Parathyroid adenoma (tissue), 2 donors: Measurements from ENCODE around the gene IFIT5.

Experiments
- H2AFZ ChIP-seq: fragments of 300-600 bp; sonication (generic); one replicate; pipeline ENCODE4 v1.7.0; 2017; ENCODE audit warnings: antibody characterized with exemption, mild to moderate bottlenecking
- H3K27ac ChIP-seq: fragments of 300-600 bp; sonication (generic); one replicate; pipeline ENCODE4 v1.7.0; 2017
- H3K27me3 ChIP-seq: fragments of 300-600 bp; sonication (generic); one replicate; pipeline ENCODE4 v1.7.0; 2017; ENCODE audit warnings: low read length; ENCODE audit not compliant: control insufficient read depth, insufficient read depth
- H3K36me3 ChIP-seq: fragments of 300-600 bp; sonication (generic); one replicate; pipeline ENCODE4 v1.7.0; 2017; ENCODE audit warnings: low read length; ENCODE audit not compliant: control insufficient read depth, insufficient read depth
- H3K4me1 ChIP-seq: fragments of 300-600 bp; sonication (generic); one replicate; pipeline ENCODE4 v1.7.0; 2017; ENCODE audit warnings: control low read depth
- H3K4me2 ChIP-seq: fragments of 300-600 bp; sonication (generic); one replicate; pipeline ENCODE4 v1.7.0; 2017; ENCODE audit warnings: low read length
- H3K4me3 ChIP-seq: fragments of 300-600 bp; sonication (generic); one replicate; pipeline ENCODE4 v1.7.0; 2017; ENCODE audit warnings: low read depth, low read length
- H3K79me2 ChIP-seq: fragments of 300-600 bp; sonication (generic); one replicate; pipeline ENCODE4 v1.7.0; 2017; ENCODE audit warnings: control low read depth
- H3K9ac ChIP-seq: fragments of 300-600 bp; sonication (generic); one replicate; pipeline ENCODE4 v1.7.0; 2017; ENCODE audit warnings: mild to moderate bottlenecking
- H3K9me3 ChIP-seq: fragments of 300-600 bp; sonication (generic); one replicate; pipeline ENCODE4 v1.7.0; 2017; ENCODE audit warnings: low read length; ENCODE audit not compliant: control insufficient read depth
- TF ChIP-seq, protein P1 (sequence below): fragments of 300-600 bp; sonication (generic); IDR thresholded peaks from one replicate; pipeline ENCODE4 v1.7.0; 2017; ENCODE audit warnings: antibody characterized with exemption, mild to moderate bottlenecking
- donor health status: primary hyperparathyroidism.

The IFIT5 gene, protein sequence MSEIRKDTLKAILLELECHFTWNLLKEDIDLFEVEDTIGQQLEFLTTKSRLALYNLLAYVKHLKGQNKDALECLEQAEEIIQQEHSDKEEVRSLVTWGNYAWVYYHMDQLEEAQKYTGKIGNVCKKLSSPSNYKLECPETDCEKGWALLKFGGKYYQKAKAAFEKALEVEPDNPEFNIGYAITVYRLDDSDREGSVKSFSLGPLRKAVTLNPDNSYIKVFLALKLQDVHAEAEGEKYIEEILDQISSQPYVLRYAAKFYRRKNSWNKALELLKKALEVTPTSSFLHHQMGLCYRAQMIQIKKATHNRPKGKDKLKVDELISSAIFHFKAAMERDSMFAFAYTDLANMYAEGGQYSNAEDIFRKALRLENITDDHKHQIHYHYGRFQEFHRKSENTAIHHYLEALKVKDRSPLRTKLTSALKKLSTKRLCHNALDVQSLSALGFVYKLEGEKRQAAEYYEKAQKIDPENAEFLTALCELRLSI

DNA sequence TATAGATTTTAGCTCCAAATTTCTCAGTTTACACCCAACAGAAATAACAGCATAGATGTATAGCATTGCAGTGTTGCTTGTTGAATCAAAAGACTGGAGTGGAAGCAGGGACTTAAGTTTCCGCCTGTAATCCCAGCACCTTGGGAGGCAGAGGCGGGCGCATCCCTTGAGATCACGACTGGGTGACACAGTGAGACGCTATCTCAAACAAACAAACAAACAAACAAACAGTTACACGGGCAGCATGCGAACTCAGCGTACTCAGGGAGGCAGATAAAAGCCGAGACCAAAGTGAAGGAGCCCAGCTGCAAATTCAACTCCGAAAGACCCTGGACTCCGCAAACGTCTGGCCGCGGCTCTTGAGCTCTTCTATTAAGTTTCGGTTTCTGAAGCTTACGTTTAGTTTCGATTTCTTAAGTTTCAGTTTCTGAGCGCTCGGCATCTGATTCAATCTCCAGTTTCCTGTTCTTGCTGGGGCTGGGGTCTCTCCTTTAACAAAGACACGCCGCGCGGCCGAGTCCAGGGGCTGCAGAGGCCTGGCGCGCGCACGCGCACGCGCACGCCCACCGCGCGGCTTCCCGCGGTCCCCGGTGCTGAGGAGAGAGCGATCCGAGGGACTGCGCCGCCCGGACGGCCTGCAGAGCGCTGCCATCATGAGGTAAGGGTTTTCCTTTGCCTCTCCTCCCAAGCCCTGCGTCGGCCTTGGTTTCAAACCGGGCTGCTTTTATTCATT, at the start of gene IFIT5:
TSS of gene IFIT5 (plus strand) at position 423 of the 733 bp plus-strand sequence. CDS start at position 654, 231 bp downstream.
- H3K4me3 ChIP-seq: peak within 1 kb of the TSS; percentile 75
- no peaks in the 10 kb centered on the region for H3K27me3 ChIP-seq
- no peaks in the 10 kb centered on the region for H3K36me3 ChIP-seq
- peak within 1 kb of the TSS; percentile 85 for H3K27ac ChIP-seq
- no peaks in the 10 kb centered on the region for H3K9me3 ChIP-seq
- peak within 1 kb of the TSS; percentile 94 for H3K4me2 ChIP-seq
- peaks cover 4% of the 10 kb centered on the region for H3K4me1 ChIP-seq
- TF ChIP-seq, protein P1, sequence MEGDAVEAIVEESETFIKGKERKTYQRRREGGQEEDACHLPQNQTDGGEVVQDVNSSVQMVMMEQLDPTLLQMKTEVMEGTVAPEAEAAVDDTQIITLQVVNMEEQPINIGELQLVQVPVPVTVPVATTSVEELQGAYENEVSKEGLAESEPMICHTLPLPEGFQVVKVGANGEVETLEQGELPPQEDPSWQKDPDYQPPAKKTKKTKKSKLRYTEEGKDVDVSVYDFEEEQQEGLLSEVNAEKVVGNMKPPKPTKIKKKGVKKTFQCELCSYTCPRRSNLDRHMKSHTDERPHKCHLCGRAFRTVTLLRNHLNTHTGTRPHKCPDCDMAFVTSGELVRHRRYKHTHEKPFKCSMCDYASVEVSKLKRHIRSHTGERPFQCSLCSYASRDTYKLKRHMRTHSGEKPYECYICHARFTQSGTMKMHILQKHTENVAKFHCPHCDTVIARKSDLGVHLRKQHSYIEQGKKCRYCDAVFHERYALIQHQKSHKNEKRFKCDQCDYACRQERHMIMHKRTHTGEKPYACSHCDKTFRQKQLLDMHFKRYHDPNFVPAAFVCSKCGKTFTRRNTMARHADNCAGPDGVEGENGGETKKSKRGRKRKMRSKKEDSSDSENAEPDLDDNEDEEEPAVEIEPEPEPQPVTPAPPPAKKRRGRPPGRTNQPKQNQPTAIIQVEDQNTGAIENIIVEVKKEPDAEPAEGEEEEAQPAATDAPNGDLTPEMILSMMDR: no peak
- peak within 1 kb of the TSS; percentile 73 for H3K9ac ChIP-seq
- peak within 1 kb of the TSS; percentile 94 for H2AFZ ChIP-seq
- peaks cover 16% of the 10 kb centered on the region for H3K79me2 ChIP-seq

DNA sequence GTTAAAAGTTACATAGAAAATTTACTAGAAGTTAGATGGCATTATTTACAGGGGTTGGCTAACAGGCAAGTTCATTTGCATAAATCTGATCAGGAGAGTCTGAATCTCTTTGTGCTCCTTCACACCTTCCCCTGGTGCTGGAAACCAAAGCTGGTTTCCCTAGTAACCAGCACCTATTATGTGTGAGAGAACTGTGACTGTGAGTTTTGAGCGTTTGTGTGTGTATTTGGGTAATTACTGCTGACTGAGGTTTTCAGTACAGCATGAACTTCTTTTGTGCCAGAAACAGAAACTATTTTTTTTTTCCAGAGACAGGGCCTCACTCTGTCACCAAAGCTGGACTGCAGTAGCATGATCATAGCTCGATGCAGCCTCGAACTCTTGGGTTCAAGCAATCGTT, 46.8 kb upstream of the IFIT5 start:
- peaks cover 10% of the 10 kb centered on the region for H3K4me1 ChIP-seq
- no peaks in the 10 kb centered on the region for H3K79me2 ChIP-seq
- peak overlapping the region; percentile 25 for H3K27ac ChIP-seq
- H3K9ac ChIP-seq: no peak overlapping the region
- peak overlapping the region; percentile 21 for H3K4me2 ChIP-seq
- H3K9me3 ChIP-seq: no peaks in the 10 kb centered on the region
- H3K27me3 ChIP-seq: no peaks in the 10 kb centered on the region
- H3K4me3 ChIP-seq: no peak overlapping the region
- H3K36me3 ChIP-seq: no peaks in the 10 kb centered on the region
- peak overlapping the region; percentile 29 for H2AFZ ChIP-seq
- TF ChIP-seq, protein P1: no peak

DNA sequence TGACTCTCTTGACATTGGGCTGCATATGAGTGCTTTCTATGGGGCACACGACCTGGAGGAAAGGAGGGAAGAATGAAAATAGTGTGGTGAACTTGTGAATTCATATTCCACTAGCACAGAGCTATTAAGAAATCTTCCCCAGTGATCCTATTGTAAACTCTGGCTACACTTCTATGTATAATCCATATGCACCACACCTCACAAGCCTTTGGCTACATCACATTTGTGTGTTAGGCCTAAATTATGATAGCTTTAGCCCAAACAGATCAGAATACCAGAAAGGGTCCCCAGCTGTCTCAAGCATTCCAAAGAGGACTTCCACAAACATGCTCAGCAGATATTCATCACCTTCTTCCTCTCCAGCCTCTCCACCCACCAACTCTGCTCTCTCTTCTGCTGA, 46.2 kb upstream of the IFIT5 start:
- TF ChIP-seq, protein P1: no peak
- Histone ChIP-seq H3K9ac (no peak overlapping the region), H3K79me2 (no peaks in the 10 kb centered on the region), H3K4me1 (peaks cover 10% of the 10 kb centered on the region), H3K4me2 (no peak overlapping the region), H3K27me3 (no peaks in the 10 kb centered on the region), H3K27ac (peak overlapping the region; percentile 25), H3K4me3 (no peak overlapping the region), H2AFZ (peak overlapping the region; percentile 29), H3K9me3 (no peaks in the 10 kb centered on the region), H3K36me3 (no peaks in the 10 kb centered on the region)

DNA sequence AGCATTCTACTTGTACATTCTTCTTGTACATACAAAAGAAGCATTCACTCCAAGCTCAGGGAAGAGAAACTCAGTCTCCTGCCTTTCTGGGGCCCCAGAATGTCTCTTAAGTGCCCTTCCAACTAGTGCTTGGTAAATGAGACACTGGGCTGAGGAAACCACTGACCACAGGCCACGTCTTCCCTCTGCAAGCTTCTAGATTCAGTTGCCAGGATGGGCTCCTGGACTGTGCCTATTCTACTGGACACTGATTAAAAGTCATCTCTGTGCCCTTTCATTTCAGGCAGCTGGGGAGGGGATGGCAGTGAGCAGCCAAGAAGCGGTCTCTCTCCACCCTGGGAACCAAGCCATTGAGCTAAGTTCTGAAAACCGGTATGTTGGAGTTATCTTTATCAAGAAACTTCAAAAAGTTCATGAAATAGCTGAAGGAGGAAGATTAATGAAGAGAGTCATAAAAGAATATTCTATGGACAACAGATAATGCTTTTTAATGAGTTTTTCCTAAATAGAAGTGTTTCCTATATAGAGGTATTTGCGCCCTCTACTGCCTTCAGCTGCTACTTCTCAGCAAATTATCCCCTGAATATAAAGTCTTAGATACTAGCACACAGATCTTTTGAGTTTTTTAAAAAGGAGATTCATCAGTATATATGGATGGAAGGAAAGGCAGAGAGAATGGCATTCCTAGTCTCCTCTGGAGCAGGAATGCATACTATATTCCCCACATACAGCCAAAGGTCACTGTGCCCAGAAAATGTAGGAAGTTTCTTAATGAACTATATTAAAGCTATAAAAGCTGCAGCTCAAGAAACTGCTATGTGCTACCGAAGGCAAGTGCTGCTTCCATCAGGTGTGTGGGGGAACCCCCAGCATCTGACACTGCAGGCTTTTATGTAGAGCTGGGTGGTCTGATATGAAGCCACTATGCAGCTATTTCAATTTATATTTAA, 44.9 kb upstream of the IFIT5 start:
- Histone ChIP-seq H3K36me3 (no peaks in the 10 kb centered on the region), H3K27me3 (no peaks in the 10 kb centered on the region)
- TF ChIP-seq, protein P1: peak; percentile 54

More for the DNA sequence above, 44.9 kb upstream of the IFIT5 start:
- H3K9me3 ChIP-seq: no peaks in the 10 kb centered on the region
- no peak overlapping the region for H3K9ac ChIP-seq
- no peak overlapping the region for H3K4me2 ChIP-seq
- H3K27ac ChIP-seq: no peak overlapping the region
- H3K4me3 ChIP-seq: no peak overlapping the region
- no peaks in the 10 kb centered on the region for H3K79me2 ChIP-seq
- peak overlapping the region; percentile 28 for H2AFZ ChIP-seq
- peaks cover 16% of the 10 kb centered on the region for H3K4me1 ChIP-seq
